GM21528 (cell line): Measurements from ENCODE around the gene ZBTB32.
A peak's percentile ranks its signal among the peaks of the same experiment; 100 is the strongest.

ENCODE experiments used
- ATAC-seq: cut with Tn5 transposase; IDR thresholded peaks from one replicate; pipeline ENCODE4 v1.9.1; 2021; ENCODE audit warnings: mild to moderate bottlenecking, moderate library complexity; ENCODE audit not compliant: unreplicated experiment, low FRiP score

Gene ZBTB32

GRCh38 chr19:35748106-35749020, 44.0 kb downstream of the ZBTB32 start, which contains the start of gene LIN37:
Gene LIN37, plus strand, starts transcription at chr19:35748576. Its CDS starts 149 bp downstream, at chr19:35748725.
- ATAC-seq, result peak; percentile 58

GRCh38 chr19:35750167-35750566, 45.8 kb downstream of the ZBTB32 start:
- ATAC-seq, result no peak

DNA sequence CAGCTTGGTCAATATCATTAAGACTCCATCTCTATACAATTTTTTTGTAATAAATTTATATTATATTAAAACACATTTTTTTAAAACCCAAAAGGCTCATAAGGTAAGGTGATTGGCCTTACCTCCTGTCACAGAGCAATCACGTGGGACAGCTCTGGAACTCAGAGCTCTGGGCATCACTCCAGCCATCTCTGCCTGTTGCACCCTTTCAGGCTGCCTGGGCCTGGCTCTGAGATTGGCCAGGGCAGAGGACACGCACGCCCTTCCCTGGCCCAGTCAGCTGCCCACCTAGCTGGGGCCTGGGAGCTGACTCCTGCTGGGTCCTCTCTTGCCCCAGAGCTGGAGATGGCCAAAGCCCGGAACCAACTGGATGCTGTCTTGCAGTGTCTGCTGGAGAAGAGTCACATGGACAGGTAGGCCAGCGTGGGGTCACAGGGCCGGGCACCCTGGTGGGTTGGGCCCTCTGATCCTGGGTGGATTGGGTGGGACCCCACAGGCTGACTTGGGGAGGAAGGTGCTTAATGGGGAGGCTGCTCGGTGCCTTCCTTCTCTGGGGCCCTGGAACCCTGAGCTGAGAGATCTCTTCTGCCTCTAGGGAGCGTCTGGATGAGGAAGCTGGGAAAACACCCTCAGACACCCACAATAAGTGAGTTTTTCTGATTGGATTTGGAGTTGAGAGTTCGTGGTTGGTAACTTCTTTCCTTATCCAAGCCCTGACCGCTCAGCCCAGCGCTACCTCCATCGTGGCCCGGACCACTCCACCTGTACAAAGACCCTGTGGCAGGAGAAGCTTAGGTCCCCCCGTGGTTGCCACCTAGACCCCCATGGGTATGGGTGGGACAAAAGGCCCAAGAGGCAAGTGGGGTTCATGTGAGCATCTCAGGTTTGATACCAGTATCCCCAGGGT, 47.7 kb downstream of the ZBTB32 start:
- no peak for ATAC-seq

GRCh38 chr19:35752746-35753350, 48.5 kb downstream of the ZBTB32 start:
- ATAC-seq, result no peak

DNA sequence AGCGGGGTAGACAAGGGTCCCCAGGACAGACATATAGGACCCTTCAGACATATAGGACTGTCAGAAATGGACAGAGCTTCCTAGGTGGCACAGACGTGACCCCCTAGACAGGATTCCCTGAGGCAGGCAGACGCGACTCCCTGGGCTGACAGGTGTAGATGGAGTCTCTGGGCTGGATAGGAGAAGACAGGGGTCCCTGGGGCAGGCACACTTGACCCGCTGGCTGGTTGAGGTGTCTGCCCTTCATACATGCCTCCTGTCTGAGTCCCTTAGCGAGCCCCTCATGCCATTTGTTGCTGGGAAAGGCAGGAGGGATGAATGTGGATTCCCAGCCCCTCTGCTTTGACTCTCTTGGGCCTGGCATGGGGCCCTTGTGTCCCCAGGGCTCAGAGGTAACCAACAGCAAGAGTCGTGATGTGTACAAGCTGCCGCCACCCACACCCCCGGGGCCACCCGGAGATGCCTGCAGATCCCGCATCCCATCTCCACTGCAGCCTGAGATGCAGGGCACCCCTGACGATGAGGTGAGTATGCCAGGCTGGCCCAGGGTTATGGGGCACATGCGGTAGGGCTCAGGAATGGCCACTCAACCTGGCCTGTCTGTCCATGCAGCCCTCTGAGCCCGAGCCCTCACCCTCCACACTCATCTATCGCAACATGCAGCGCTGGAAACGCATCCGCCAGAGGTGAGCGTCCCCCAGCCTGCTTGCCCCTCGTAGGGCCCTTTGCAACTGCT, 49.4 kb downstream of the ZBTB32 start:
- ATAC-seq, result no peak

- ATAC-seq, result no peak
Measured at GRCh38 chr19:35754370-35755130, 50.2 kb downstream of the ZBTB32 start.

DNA sequence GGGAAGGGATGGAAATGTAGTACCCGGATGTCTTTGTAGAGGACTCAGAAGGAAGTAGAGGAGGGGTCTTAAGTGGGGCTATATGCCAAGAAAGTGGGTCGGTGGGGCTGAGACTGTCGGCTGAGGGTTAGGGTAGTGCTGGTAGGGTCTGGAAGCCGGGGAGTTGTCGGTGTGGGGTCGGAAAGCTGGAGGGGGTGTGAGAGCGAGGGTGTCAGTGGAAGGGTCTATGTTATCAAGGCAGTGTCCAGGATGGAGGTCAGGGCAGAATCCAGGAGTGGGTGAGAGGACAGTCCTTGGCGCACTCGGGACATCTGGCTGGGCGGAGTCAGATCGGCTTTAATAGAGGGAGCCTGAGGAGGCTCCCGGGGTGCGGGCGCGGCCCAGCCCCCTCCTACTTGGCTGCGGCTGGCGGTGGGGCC, 50.8 kb downstream of the ZBTB32 start:
- no peak for ATAC-seq

- no peak for ATAC-seq
Measured at GRCh38 chr19:35755550-35756376, 51.4 kb downstream of the ZBTB32 start.

DNA sequence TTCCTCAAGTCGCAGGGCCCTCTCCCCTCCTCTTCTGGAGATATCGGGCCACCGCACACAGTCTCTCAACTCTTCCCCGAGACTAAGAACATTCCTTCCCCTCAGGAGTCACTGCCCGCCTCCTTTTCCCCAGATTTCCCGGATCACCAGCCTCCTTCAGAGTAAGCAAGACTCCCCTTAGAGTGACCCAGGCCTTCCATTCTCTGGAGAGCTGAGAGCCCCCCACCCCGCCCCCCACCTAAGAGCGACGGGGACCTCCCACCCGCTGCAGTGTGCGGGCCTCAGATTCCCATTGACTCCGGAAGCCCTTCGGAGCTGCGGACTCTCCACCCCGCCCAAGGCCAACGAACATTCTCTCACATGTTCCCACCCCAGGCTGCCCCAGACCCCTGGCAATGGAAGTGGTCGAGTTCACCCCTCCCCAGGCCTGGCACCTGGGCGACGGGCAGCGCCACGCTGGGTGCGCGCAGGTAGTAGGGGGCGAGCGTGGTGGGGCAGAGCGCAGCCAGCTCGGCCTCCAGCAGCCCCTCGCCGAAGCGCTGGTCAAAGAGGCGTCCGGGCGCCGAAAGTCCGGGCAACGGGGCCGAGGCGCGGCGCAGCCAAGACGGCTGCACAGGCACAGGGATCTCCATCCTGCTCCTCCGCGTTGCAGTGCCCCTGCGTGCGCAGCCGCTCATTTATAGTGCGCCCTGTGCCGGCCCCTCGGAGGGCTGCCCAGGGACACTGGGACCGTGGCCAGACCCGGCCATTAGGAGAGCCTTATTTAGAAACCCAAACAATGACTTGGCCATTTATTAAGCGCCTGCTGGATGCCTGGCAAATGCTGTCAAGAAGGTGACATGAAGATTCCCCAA, 52.2 kb downstream of the ZBTB32 start, which contains the start of gene HSPB6:
Gene HSPB6 (minus strand): TSS at position 653 of the 854 bp plus-strand sequence. CDS start 21 bp downstream, at position 632.
- no peak for ATAC-seq

- ATAC-seq, result peak; percentile 4
Measured at GRCh38 chr19:35757231-35757748, 52.9 kb downstream of the ZBTB32 start.

DNA sequence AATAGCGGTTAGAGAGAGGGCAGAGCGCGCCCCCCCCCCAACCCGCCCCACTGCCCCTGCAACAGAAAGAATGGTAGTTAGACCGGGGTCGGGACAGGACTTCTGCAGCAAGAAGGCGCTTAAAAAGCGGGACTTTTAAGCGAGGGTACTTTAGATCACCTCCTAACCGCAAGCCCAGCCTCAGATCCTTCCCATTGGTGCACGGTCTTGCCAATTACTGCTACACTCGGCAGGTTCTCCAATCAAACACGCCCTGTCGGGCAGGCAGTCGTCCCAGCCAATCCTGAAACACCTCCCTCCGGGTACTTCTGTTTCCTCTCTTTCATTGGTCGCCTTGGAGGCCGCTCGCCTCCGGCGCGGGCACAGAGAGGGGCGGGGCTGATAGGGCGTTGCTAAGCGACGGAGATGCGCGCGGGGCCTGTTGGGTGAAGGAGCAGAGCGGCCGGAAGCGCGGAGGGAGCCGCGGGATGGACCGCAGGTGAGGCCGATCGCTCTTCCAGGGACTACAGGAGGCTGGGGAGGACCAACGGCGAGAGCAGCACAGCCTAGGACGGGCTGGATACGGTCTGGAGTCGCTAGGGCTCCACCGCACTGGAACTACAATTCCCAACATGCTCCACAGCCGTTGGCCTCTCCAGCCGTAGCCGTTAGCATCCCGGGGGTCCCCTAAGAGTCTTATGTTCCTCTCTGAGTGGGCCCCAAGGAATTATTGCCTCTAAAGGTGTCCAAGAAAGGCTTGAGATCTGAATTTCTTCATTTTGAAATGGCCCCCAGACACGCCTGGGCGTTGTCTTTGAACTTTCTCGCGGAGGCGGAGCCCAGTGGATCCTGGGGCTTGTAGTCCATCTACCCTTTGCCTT, 53.6 kb downstream of the ZBTB32 start, which contains the start of gene PROSER3:
Gene PROSER3 (plus strand): TSS at position 428 of the 860 bp plus-strand sequence. CDS start 40 bp downstream, at position 468.
- ATAC-seq, result peak; percentile 91

DNA sequence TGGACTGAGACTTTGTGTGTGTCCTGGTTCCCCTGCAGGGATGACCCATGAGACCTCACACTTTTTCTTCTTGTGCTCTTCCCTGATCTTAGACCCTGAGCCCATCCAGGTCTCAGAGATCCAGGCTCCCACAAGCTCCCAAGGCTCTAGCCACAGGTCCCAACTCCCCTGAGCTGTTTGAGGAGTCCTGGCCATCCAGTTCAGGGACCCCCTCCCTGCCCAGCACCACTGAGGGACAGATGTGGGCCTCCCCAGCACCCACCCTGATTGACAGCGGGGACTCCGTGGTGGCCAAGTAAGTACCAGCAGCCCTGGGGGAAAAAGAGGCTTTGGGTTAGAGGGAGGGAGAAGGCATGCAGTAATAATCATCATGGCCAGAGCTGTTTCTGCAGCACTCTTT, 55.3 kb downstream of the ZBTB32 start:
- ATAC-seq, result no peak

DNA sequence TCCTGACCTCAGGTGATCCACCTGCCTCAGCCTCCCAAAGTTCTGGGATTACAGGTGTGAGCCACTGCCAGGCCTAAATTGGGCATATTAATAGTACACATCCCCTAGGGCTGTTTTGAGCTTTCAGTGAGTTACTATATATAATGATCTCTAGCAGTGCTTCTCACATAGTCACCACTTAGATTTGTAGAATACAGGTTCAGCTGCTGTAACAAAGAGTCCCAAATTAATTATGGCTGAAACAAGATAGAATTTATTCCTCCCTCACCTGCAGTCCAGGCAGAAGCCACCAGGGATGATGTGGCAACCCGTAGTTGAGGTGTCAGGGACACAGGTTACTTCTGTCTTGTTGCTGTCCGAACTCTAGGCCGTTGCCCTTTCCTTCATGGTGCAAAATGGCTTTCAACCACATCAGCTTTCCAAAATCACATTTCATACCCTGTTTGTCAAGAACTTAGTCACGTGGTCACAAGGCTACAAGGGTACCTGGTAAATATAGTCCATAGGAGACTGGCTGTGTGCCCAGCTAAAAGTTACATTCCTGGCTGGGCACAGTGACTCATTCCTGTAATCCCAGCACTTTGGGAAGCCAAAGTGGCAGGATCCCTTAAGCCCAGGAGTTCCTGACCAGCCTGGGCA, 56.5 kb downstream of the ZBTB32 start:
- ATAC-seq, result no peak

DNA sequence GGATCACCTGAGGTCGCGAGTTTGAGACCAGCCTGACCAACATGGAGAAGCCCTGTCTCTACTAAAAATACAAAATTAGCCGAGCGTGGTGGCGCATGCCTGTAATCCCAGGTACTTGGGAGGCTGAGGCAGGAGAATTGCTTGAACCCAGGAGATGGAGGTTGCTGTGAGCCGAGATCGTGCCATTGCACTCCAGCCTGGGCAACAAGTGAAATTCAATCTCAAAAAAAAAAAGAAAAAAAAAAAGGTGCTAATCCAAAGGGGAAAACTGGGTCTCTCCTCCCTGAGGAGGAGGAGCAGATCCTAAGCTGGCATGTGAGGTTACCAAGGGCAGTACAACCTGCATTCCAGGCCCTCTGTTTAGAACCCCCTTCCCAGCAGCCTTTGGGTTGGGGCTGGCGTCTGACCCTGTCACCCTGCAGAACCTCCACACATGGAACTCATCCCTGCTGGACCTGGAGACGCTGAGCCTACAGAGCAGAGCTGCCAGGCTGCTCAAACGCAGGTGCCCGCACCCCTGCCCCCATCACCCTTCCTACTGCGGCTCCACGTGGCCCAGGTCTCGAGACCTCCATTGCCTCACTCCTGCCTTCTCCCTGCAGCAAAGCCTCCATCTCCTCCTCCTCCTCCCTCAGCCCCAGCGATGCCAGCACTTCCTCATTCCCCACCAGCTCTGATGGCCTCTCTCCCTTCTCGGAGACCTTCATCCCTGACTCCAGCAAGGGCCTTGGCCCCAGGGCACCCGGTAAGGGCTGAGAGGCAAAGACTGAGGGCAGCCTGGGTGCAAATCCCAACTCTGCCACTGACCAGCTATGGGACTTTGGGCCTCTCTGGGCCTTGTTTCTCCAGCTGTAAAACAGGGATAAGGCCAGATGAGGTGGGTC, 60.3 kb downstream of the ZBTB32 start:
- ATAC-seq, result no peak
